GM19023 (cell line): Measurements from ENCODE around the gene GRB2.
"Not testable (repeated sequence)": the region's sequence is repeated elsewhere in the genome, so short reads cannot be mapped to it uniquely, and the experiment has no call there.

Source experiments
- ATAC-seq: cut with Tn5 transposase; IDR thresholded peaks from one replicate; pipeline ENCODE4 v1.9.1; 2021; ENCODE audit warnings: mild to moderate bottlenecking, moderate library complexity; ENCODE audit not compliant: unreplicated experiment

The GRB2 gene

GRCh38 chr17:75356260-75356937 lies 49.1 kb downstream of the GRB2 start:
- no peak for ATAC-seq

- ATAC-seq = no peak
These were observed 52.3 kb downstream of the GRB2 start for GRCh38 chr17:75353176-75353575.

DNA sequence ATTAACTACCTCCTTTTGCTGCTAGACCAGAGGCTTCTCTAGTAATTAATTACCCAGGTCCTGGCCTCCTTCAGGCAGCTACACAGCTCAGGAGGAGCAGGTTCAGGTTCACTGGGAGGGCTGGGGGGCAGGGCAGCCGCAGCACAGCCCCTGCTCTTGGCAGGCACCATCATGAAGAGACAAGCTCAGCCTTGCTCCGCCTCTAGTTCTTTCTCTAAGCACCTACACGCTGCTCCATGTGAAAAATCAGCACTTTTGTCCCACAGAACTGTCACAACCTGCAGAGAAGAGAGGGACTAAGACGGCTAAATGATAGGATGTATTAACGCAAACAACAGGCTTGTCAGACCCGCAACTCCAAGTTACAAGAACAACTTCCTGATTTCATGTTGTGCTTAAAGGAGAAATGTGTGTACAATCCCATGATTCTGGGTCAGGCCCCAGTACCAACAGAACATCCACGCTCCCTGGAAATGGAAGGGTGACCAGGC lies 53.4 kb downstream of the GRB2 start:
- ATAC-seq = no peak

DNA sequence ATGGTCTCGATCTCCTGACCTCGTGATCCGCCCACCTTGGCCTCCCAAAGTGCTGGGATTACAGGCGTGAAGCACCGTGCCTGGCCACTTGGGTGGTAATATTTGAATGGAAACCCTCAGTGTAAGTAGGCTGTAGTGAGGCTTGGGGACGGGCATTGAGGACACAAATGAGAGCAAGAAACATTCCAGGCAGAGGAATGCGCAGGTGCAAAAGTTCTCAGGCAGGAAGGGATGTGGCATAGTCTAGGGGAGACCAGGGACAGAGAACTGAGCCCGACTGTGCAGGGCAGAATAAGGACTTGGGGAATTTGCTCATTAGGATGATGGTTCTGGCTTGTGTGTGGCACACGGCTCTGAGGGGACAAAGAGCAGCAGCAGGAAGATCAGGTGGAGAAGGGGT lies 54.8 kb downstream of the GRB2 start:
- ATAC-seq = no peak

DNA sequence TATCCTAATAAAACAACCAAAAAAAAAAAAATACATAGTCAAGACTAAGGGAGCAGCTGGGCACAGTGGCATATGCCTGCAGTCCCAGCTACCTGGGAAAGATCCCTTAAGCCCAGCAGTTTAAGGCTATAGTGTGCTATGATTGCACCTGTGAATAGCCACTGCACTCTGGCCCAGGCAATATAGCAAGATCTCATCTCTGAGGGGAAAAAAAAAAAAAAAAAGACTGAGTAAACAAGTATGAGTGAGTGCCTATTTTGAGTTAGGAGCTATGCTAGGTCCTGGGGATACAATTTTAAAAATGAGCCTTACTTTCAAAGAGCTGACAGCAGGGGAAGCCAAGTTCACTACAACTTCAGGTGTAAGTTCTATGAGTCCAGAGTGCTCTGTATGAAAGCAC lies 55.4 kb downstream of the GRB2 start:
- ATAC-seq = no peak

- no peak for ATAC-seq
These were observed 55.9 kb downstream of the GRB2 start for GRCh38 chr17:75349589-75349988.

DNA sequence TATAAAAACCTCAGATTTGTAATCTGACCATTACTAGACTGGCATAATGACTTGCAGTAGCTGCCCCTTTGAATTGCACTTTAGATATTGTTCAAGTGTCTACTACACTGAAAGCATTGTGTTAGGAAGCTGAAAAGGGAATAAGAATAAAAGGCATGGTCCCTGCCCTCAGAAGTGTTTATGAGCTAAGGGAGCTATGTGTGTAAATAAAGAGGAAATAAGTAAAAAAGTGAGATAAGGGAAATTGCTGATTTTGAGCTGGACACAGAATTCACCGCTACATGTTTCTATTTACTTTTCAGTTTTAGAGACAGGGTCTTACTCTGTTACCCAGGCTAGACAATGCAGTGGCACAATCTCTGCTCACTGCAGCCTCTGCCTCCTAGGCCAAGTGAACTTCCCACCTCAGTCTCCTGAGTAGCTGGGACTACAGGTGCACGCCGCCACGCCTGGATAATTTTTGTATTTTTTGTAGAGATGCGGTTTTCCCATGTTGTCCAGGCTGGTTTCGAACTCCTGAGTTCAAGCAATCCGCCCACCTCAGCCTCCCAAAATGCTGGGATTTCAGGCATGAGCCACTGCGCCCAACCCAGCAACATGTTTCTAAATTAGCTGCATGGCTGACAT lies 57.0 kb downstream of the GRB2 start:
- no peak for ATAC-seq

GRCh38 chr17:75346906-75347305 lies 58.6 kb downstream of the GRB2 start:
- ATAC-seq = no peak

- not testable (repeated sequence) for ATAC-seq
These were observed 59.1 kb downstream of the GRB2 start for GRCh38 chr17:75346368-75346767.

DNA sequence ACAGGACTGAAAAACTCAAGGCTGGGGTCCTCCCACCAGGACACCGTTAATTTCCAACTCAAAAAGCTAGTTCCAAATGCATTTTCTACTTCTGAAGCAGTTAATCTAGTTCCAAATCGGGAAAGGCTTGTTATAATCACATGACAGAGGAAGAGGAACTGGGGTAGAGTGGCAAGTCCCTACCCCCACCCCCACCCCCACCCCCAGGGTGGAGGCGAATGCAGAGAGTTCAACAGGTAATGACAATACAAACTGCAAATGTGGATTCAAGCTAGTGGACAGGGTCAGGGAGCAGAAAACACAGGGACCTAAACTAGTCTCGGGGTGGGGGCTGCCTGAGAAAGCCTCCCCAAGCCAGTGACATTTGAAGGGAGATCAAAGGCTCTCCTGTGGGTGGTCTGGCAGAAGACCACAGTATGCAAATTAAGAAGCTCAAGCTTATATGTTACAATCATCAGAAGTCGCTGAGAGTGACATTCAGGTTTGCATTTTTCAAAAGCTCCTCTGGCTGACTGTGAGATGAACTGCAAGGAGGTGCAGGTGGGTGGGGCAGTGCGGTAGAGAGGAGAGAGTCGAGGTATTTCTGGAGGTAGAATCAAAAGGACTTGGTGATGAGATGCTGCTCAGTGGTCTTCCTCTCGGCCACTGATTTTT lies 59.8 kb downstream of the GRB2 start:
- ATAC-seq = peak; percentile 62

DNA sequence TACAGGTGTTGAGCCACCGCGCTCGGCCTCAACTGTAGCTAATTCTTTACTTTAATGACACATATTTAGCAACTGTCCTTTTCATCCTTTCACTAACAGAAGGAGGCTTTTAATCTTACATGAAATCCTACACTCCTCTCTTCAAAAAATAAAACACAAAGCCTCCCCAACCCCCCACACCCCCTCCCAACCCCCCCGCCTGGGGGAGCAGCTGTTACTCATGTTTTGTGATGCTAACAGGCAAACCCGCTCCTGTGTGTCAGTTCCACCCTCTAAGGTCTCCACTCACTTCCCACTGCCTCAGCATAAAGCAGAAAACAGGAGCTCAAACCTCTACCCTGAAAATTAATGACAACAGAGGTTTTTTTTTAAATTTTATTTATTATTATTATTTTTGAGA lies 60.8 kb downstream of the GRB2 start:
- ATAC-seq = no peak

DNA sequence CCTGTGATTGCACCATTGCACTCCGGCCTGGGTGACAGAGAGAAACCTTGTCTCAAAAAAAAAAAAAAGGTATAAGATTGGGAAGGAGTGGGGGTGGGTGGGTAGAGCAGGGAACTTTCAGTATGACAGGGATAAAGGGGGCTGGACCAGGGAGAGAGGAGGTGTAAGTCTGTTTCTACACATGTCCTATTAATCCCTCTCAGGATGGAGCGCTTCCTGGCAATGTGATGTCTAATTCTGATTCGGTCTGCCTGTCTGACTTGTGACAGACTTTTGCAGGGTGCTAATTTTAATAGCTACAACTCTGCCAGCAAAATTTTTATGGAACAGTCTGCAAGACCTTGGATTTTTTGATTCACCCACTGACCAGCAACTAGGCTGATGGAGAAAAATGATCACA lies 62.5 kb downstream of the GRB2 start:
- no peak for ATAC-seq

DNA sequence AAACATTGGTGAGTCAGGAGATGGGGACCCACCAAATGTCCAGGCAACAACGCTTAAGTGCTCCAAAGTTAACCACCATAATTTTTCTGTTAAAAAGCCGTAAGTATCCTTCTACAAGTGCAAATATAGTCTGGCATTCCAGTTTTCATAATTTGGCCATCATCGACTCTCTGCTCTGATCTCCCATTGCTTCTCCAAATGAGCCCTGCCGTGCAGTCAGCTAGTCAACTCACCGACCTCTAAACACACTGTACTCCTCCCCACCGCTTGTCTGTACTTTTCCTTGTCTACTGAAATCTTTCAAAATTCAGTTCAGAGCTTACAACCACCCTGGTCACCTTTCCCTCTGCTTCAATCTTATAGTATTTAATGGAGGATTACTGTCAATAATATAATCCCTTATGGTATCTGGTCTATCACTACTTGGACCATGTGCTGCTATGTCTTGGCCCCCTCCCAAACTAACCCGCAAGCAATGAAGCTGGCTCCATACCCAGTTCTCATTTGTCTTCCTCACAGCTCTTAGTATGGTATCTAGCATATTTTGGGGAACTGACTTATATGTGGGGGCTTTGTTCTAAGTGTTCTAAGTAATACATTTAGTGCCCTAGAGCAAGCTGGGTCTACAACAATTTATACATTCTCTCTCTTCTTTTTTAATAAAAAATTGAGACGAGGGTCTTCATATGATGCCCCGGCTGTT lies 63.5 kb downstream of the GRB2 start:
- no peak for ATAC-seq

GRCh38 chr17:75340631-75341030 lies 64.8 kb downstream of the GRB2 start:
- no peak for ATAC-seq

DNA sequence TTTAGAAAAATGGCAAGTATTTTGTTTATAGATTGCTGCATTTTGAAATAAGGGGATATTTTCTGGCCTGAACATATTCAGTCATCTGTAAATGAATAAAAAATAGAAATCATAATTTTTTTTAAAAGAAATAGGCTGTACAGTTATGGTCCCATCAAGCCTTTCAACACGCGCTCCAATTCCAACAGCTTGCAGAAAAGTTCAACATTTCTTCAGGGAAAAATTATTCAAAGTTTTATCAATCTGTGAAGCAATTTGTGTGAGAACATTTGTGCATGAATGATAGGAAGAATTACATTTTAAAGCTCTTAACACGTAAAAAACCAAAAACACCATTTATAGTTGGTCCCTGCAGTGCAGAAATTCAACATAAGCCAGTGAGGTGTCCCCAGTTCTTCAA lies 65.5 kb downstream of the GRB2 start:
- ATAC-seq = no peak

- no peak for ATAC-seq
These were observed 67.1 kb downstream of the GRB2 start for GRCh38 chr17:75338335-75338734.

DNA sequence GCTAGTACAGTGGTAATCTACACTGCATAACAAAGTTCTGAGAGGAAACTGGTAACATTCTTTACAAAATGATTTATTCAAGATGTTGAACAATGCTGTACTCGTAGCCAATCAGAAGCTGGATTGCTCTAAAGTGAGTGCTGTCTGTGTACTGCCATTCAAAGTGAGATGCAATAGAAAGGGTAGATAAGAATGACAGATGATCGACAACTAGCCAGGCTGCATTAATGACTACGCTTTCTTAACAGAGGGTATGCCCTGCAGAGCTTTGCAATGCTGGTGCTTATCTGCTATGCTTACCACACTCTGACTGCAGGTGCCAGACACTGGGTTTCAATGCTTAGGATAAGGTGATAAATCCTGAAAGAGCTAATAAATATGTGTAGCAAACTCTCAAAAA lies 70.2 kb downstream of the GRB2 start:
- no peak for ATAC-seq

- ATAC-seq = no peak
These were observed 70.8 kb downstream of the GRB2 start for GRCh38 chr17:75334723-75335122.

DNA sequence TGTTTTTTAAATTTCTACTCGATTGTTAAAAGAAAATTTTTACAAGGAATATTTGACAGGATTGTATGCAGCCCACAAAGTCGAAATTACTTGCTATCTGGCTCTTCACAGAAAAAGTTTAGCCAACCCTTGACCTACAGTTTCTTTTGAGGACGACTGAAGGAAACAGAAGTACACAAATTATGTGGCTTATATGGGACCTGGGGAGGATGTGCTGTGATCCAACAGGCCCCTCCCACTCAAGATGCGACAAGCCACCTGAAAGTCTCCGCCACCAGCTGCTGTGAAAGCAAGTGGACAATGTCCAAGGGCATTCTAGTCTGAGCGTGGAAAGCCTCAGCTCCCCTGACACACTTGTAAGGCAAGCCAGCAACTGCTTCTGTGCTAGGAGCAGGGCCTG lies 73.8 kb downstream of the GRB2 start:
- no peak for ATAC-seq

DNA sequence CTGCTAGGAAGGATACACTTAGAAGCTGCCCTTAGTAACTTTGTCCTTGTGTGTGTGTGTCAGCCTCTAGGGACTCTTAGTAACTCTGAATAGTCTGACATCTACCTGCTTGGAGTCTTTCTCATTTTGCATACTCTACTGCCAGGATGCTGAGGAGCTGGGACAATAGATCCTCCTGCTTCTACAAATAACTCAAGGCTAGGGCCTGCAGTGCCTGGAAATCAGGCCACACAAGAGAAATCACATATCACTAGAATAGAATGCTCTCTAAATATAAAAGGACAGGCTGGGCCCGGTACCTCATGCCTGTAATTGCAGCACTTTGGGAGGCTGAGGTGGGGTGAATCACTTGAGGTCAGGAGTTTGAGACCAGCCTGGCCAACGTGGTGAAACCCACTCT lies 77.7 kb downstream of the GRB2 start:
- no peak for ATAC-seq

DNA sequence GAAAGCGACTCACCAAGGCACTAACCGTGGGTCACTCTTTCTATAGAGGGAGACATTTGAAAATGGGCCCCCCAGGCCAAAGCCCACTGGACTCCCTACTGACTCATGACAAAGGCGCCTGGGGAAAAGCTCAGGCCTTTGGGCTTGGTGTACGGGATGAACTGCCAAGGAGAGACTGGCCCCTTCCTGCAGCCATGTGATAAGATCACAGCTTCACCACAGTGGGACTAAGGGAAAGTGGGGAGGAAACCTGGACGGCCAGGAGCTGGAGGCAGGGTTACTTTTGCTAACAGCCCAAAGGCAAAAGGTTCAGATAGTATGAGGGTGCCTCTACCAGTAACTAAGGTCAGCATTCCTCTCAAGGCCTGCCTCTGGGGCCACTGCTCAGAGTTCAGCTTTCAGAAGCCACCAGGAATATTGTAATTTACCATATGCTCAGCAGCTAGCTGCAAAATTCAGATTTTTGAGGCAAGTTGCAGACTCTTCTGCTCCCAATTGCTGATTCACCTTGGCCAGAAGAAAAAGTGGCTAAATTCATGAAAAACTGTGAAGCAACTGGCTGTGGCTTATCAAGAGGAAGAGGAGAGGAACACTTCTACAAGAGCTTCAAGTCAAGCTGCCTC lies 79.1 kb downstream of the GRB2 start:
- ATAC-seq = no peak
